HG03097 (cell line): ENCODE data around the gene IRAK2.
"Not testable (repeated sequence)": the region's sequence is repeated elsewhere in the genome, so short reads cannot be mapped to it uniquely, and the experiment has no call there.

Experiments
- ATAC-seq: cut with Tn5 transposase; IDR thresholded peaks from one replicate; pipeline ENCODE4 v1.9.1; 2021; ENCODE audit not compliant: unreplicated experiment, low FRiP score

IRAK2 gene

GRCh38 chr3:10158555-10158954 lies 6.2 kb upstream of the IRAK2 start:
- ATAC-seq: not testable (repeated sequence)

- no peak for ATAC-seq
These were observed 4.4 kb upstream of the IRAK2 start for GRCh38 chr3:10160346-10160745.

GRCh38 chr3:10160925-10161324 lies 3.8 kb upstream of the IRAK2 start:
- no peak for ATAC-seq

- no peak for ATAC-seq
These were observed 2.5 kb upstream of the IRAK2 start for GRCh38 chr3:10162185-10162584.

- ATAC-seq: not testable (repeated sequence)
These were observed 546 bp upstream of the IRAK2 start for GRCh38 chr3:10164201-10164545.

- no peak for ATAC-seq
These were observed 1.5 kb downstream of the IRAK2 start for GRCh38 chr3:10166213-10166604.

GRCh38 chr3:10169000-10169496 lies 4.3 kb downstream of the IRAK2 start:
- no peak for ATAC-seq

- no peak for ATAC-seq
These were observed 6.3 kb downstream of the IRAK2 start for GRCh38 chr3:10170915-10171478.

- no peak for ATAC-seq
These were observed 8.6 kb downstream of the IRAK2 start for GRCh38 chr3:10173095-10173925.

- ATAC-seq: no peak
These were observed 9.3 kb downstream of the IRAK2 start for GRCh38 chr3:10173926-10174435.

- ATAC-seq: not testable (repeated sequence)
These were observed 10.6 kb downstream of the IRAK2 start for GRCh38 chr3:10175334-10175733.

- ATAC-seq: not testable (repeated sequence)
These were observed 11.4 kb downstream of the IRAK2 start for GRCh38 chr3:10176150-10176549.

GRCh38 chr3:10177737-10178136 lies 13.0 kb downstream of the IRAK2 start:
- ATAC-seq: no peak

- no peak for ATAC-seq
These were observed 14.2 kb downstream of the IRAK2 start for GRCh38 chr3:10178892-10179291.

GRCh38 chr3:10180289-10180688 lies 15.6 kb downstream of the IRAK2 start:
- ATAC-seq: no peak

- no peak for ATAC-seq
These were observed 16.1 kb downstream of the IRAK2 start for GRCh38 chr3:10180738-10181295.

- no peak for ATAC-seq
These were observed 18.2 kb downstream of the IRAK2 start for GRCh38 chr3:10182950-10183349.

- no peak for ATAC-seq
These were observed 19.5 kb downstream of the IRAK2 start for GRCh38 chr3:10184250-10184649.

- no peak for ATAC-seq
These were observed 21.4 kb downstream of the IRAK2 start for GRCh38 chr3:10185804-10186762.

- no peak for ATAC-seq
These were observed 22.7 kb downstream of the IRAK2 start for GRCh38 chr3:10187290-10187876.
